SK-N-SH treated with all-trans-retinoic acid at 6 μM for 48 hours (cell line): ENCODE measurements around the gene SUFU.

ENCODE experiments used
- BACH2 ChIP-seq: fragments of 250-450 bp; sonication (Bioruptor Pico); IDR thresholded peaks from 2 replicates; pipeline ENCODE4 v1.9.0; 2021; ENCODE audit warnings: mild to moderate bottlenecking, borderline replicate concordance
- TCF4 ChIP-seq: fragments of 250-450 bp; sonication (Bioruptor Pico); IDR thresholded peaks from 2 replicates; pipeline ENCODE4 v1.8.0; 2021; ENCODE audit warnings: mild to moderate bottlenecking, moderate library complexity, borderline replicate concordance
- TSHZ2 ChIP-seq: fragments of 250-450 bp; sonication (Bioruptor Pico); IDR thresholded peaks from 2 replicates; pipeline ENCODE4 v1.5.0; 2020; ENCODE audit warnings: mild to moderate bottlenecking, moderate library complexity
- TF ChIP-seq, protein P1 (sequence below): fragments of 250-450 bp; sonication (Bioruptor Pico); IDR thresholded peaks from 2 replicates; pipeline ENCODE4 v1.8.0; 2020; ENCODE audit warnings: mild to moderate bottlenecking, moderate library complexity, borderline replicate concordance

- no peak for TF ChIP-seq BACH2
- no peak for TF ChIP-seq TSHZ2 (CRISPR knock-in tag)
- TF ChIP-seq, protein P1, sequence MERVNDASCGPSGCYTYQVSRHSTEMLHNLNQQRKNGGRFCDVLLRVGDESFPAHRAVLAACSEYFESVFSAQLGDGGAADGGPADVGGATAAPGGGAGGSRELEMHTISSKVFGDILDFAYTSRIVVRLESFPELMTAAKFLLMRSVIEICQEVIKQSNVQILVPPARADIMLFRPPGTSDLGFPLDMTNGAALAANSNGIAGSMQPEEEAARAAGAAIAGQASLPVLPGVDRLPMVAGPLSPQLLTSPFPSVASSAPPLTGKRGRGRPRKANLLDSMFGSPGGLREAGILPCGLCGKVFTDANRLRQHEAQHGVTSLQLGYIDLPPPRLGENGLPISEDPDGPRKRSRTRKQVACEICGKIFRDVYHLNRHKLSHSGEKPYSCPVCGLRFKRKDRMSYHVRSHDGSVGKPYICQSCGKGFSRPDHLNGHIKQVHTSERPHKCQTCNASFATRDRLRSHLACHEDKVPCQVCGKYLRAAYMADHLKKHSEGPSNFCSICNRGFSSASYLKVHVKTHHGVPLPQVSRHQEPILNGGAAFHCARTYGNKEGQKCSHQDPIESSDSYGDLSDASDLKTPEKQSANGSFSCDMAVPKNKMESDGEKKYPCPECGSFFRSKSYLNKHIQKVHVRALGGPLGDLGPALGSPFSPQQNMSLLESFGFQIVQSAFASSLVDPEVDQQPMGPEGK, result no peak
- no peak for TF ChIP-seq TCF4
These were observed 62.0 kb downstream of the SUFU start for GRCh38 chr10:102565793-102566192.
